WERI-Rb-1 (cell line): ENCODE data around the gene VPS51.
"Not testable (repeated sequence)": the region's sequence is repeated elsewhere in the genome, so short reads cannot be mapped to it uniquely, and the experiment has no call there.

Source experiments
- DNase-seq: peaks from one replicate; pipeline ENCODE4 v3.0.0-alpha.2; 2020
- H3K27ac ChIP-seq: fragments of 250-450 bp; sonication (Bioruptor Pico); 2 replicates; pipeline ENCODE4 v1.5.1; 2020; ENCODE audit warnings: mild to moderate bottlenecking, moderate library complexity
- H3K27me3 ChIP-seq: fragments of 250-450 bp; sonication (Bioruptor Pico); 2 replicates; pipeline ENCODE4 v1.5.1; 2021; ENCODE audit warnings: mild to moderate bottlenecking, low read depth, moderate library complexity; ENCODE audit not compliant: insufficient read depth, severe bottlenecking
- H3K36me3 ChIP-seq: fragments of 250-450 bp; sonication (Bioruptor Pico); 2 replicates; pipeline ENCODE4 v1.5.1; 2020; ENCODE audit warnings: mild to moderate bottlenecking, moderate library complexity
- H3K4me3 ChIP-seq: 2 replicates; pipeline ENCODE4 v1.5.1; 2011; ENCODE audit warnings: low read depth, mild to moderate bottlenecking, control low read depth, low read length
- H3K9me3 ChIP-seq: fragments of 250-450 bp; sonication (Bioruptor Pico); 2 replicates; pipeline ENCODE4 v1.5.1; 2021; ENCODE audit warnings: mild to moderate bottlenecking, moderate library complexity; ENCODE audit not compliant: severe bottlenecking
- TF ChIP-seq, protein P1 (sequence below): IDR thresholded peaks from 2 replicates; pipeline ENCODE4 v1.5.1; 2011; ENCODE audit warnings: low read depth, mild to moderate bottlenecking, control low read depth, inconsistent platforms, low read length

The VPS51 gene

DNA sequence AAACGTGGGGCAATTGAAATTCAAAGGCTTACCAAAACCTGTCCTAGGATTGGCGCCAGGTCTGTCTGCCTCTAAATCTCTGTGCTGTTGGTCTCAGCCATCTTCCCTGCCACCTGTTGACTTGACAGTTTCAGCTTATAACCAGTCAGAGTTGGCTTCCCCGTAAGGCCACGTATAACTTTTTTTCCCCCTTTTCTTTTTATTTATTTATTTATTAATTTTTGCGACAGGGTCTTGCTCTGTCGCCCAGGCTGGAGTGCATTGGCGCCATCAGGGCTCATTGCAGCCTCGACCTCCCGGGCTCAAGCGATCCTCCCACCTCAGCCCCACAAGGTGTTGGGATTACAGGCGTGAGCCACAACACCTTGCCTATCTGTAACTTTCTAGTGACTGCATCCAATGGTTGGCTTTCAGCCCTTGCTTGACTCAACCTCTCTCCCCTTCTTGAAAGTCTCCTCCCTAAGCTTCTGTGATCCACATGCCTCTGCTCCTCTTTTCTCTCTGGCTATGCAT is 39.7 kb downstream of the VPS51 start:
- Histone ChIP-seq H3K36me3 (peaks cover 24% of the 10 kb centered on the region), H3K9me3 (no peaks in the 10 kb centered on the region), H3K27ac (peak overlapping the region; percentile 100), H3K4me3 (peak overlapping the region; percentile 65), H3K27me3 (no peaks in the 10 kb centered on the region)
- DNase-seq, result peak; percentile 56
- TF ChIP-seq, protein P1, sequence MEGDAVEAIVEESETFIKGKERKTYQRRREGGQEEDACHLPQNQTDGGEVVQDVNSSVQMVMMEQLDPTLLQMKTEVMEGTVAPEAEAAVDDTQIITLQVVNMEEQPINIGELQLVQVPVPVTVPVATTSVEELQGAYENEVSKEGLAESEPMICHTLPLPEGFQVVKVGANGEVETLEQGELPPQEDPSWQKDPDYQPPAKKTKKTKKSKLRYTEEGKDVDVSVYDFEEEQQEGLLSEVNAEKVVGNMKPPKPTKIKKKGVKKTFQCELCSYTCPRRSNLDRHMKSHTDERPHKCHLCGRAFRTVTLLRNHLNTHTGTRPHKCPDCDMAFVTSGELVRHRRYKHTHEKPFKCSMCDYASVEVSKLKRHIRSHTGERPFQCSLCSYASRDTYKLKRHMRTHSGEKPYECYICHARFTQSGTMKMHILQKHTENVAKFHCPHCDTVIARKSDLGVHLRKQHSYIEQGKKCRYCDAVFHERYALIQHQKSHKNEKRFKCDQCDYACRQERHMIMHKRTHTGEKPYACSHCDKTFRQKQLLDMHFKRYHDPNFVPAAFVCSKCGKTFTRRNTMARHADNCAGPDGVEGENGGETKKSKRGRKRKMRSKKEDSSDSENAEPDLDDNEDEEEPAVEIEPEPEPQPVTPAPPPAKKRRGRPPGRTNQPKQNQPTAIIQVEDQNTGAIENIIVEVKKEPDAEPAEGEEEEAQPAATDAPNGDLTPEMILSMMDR, result no peak

DNA sequence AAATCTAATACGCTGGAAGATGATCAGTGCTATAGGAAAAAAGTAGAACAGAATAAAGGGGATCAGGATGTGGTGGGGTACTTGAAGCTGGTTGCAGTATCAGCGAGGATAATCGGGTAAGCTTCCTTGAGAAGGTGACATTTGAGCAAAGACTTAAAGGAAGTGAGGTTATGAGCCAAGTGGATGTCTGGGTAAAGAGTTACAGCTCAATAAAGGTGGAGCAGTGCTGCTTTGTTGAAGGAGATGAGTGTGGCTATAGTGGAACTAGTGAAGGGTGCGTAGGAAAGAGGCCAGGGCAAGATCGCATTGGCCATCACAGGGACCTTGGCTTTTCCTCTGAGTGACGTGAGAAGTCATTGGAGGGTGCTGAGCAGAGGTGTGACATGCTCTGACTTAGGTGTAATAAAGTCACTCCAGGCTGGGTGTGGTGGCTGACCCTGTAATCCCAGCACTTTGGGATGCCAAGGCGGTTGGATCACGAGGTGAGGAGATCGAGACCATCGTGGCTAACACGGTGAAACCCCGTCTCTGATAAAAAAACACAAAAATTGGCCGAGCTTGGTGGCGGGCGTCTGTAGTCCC is 40.6 kb downstream of the VPS51 start:
- DNase-seq, result no peak
- Histone ChIP-seq H3K27me3 (no peaks in the 10 kb centered on the region), H3K27ac (peak overlapping the region; percentile 100), H3K36me3 (peaks cover 15% of the 10 kb centered on the region), H3K9me3 (no peaks in the 10 kb centered on the region), H3K4me3 (peak overlapping the region; percentile 65)
- TF ChIP-seq, protein P1, result no peak

DNA sequence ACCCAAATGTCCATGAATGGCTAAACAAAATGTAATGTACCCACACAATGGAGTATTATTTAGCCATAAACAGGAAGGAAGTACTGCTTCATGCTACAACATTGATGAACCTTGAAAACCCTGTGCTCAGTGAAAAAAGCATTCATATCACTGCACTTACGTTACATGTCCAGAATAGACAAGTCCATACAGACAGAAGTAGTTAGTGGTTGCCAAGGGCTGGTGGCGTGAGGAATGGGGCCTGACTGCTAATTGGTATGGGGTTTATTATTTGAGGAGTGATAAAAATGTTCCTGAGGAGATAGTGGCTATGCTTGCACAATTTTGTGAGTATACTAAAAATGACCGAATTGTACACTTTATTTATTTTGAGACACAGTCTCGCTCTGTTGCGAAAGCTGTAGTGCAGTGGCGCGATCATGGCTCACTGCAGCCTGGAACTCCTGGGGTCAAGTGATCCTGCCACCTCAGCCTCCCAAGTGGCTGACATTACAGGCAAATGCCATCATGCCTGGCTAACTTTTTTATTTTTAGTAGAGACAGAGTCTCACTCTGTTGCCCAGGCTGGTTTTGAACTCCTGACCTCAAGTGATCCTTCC is 46.0 kb downstream of the VPS51 start:
- Histone ChIP-seq H3K9me3 (peaks cover 3% of the 10 kb centered on the region), H3K27me3 (no peaks in the 10 kb centered on the region), H3K36me3 (no peaks in the 10 kb centered on the region), H3K4me3 (no peak overlapping the region), H3K27ac (no peak overlapping the region)
- TF ChIP-seq, protein P1, result no peak
- DNase-seq, result no peak

- H3K36me3 ChIP-seq, result no peaks in the 10 kb centered on the region
- no peaks in the 10 kb centered on the region for H3K27me3 ChIP-seq
- DNase-seq, result no peak
- H3K9me3 ChIP-seq, result peaks cover 7% of the 10 kb centered on the region
- no peak overlapping the region for H3K4me3 ChIP-seq
- TF ChIP-seq, protein P1, result no peak
- H3K27ac ChIP-seq, result no peak overlapping the region
Measured at GRCh38 chr11:65147352-65148075, 51.5 kb downstream of the VPS51 start.

DNA sequence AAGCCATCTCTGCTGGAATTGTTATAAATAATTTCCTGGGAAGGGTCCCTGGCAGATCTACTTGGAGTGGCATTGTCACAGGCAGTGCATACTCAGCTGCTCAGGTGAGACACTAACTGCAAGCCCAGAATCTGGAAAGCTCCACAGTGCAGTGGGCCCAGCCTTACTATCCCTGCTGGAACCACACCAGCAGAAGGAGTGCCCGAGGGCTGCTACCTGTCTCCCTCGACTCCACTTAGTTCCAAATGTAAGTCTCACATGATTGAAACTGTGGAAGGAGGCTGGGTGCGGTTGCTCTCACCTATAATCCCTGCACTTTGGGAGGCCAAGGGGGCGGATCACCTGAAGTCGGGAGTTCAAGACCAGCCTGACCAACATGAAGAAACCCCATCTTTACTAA is 52.6 kb downstream of the VPS51 start:
- Histone ChIP-seq H3K9me3 (peaks cover 7% of the 10 kb centered on the region), H3K4me3 (no peak overlapping the region), H3K27ac (peak overlapping the region; percentile 71), H3K36me3 (no peaks in the 10 kb centered on the region), H3K27me3 (no peaks in the 10 kb centered on the region)
- no peak for DNase-seq
- TF ChIP-seq, protein P1, result no peak

- not testable (repeated sequence) for DNase-seq, H3K36me3 ChIP-seq, H3K4me3 ChIP-seq, H3K27me3 ChIP-seq, H3K9me3 ChIP-seq
- H3K27ac ChIP-seq, result peak overlapping the region; percentile 63; the same call in 1 of the 2 replicates
Measured at GRCh38 chr11:65150131-65150508, 54.1 kb downstream of the VPS51 start.
